ENCODE results near the gene PLPP3.
A peak's percentile ranks its signal among the peaks of the same experiment; 100 is the strongest.

The PLPP3 gene

GRCh38 chr1:56496158-56496557 is 83.2 kb downstream of the PLPP3 start:
- no peak for TF ChIP-seq CTCF (IDR thresholded peaks at IDR 0.05)
- Histone ChIP-seq H3K36me3 (ENCODE audit: control insufficient read depth, insufficient read depth, low read length) (no peaks in the 10 kb centered on the region), H3K27me3 (ENCODE audit: control insufficient read depth, insufficient read depth, low read length) (no peaks in the 10 kb centered on the region), H3K9ac (no peak overlapping the region), H3K9me3 (ENCODE audit: control insufficient read depth, low read length) (no peaks in the 10 kb centered on the region), H2AFZ (no peak overlapping the region), H3K79me2 (peaks cover 5% of the 10 kb centered on the region), H3K27ac (no peak overlapping the region), H3K4me3 (ENCODE audit: low read depth, low read length) (no peak overlapping the region), H3K4me1 (no peaks in the 10 kb centered on the region), H3K4me2 (ENCODE audit: low read length) (no peak overlapping the region)

DNA sequence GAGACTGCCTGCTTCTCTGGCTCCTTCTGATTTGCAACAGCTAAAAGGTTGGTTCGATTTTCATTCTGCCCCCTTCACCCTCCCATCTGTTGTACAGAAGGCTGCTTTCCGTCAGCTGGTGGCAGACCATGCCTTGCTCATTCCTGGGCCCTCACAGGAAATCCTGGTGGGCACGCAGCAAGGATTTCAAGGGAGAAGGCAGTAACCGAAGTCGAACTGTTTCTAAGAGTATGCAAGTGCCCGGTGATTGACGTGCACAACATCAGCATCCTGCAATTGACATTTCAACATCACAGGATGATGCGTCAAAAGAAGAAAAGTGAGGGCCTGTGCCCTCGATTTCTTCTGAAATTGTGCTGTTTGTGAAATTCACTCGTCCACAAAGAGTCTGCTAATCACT is 83.8 kb downstream of the PLPP3 start:
- no peak overlapping the region for H3K9ac ChIP-seq
- H3K27me3 ChIP-seq (ENCODE audit: control insufficient read depth, insufficient read depth, low read length), result no peaks in the 10 kb centered on the region

GRCh38 chr1:56494306-56494705 is 85.1 kb downstream of the PLPP3 start:
- no peaks in the 10 kb centered on the region for H3K4me1 ChIP-seq
- H3K27me3 ChIP-seq (ENCODE audit: control insufficient read depth, insufficient read depth, low read length), result no peaks in the 10 kb centered on the region
- peaks cover 3% of the 10 kb centered on the region for H3K79me2 ChIP-seq
- H3K4me3 ChIP-seq (ENCODE audit: low read depth, low read length), result no peak overlapping the region
- H3K4me2 ChIP-seq (ENCODE audit: low read length), result no peak overlapping the region
- no peak overlapping the region for H3K27ac ChIP-seq
- no peak for TF ChIP-seq CTCF (IDR thresholded peaks at IDR 0.05)
- H2AFZ ChIP-seq, result no peak overlapping the region
- no peak overlapping the region for H3K9ac ChIP-seq
- H3K9me3 ChIP-seq (ENCODE audit: control insufficient read depth, low read length), result no peaks in the 10 kb centered on the region
- H3K36me3 ChIP-seq (ENCODE audit: control insufficient read depth, insufficient read depth, low read length), result no peaks in the 10 kb centered on the region

More for the DNA sequence above, 83.8 kb downstream of the PLPP3 start:
- no peak for TF ChIP-seq CTCF (IDR thresholded peaks at IDR 0.05)
- no peak overlapping the region for H3K4me2 ChIP-seq (ENCODE audit: low read length)
- no peak overlapping the region for H3K4me3 ChIP-seq (ENCODE audit: low read depth, low read length)
- no peak overlapping the region for H2AFZ ChIP-seq
- peaks cover 5% of the 10 kb centered on the region for H3K79me2 ChIP-seq
- no peak overlapping the region for H3K27ac ChIP-seq
- no peaks in the 10 kb centered on the region for H3K4me1 ChIP-seq
- no peaks in the 10 kb centered on the region for H3K36me3 ChIP-seq (ENCODE audit: control insufficient read depth, insufficient read depth, low read length)
- no peaks in the 10 kb centered on the region for H3K9me3 ChIP-seq (ENCODE audit: control insufficient read depth, low read length)

DNA sequence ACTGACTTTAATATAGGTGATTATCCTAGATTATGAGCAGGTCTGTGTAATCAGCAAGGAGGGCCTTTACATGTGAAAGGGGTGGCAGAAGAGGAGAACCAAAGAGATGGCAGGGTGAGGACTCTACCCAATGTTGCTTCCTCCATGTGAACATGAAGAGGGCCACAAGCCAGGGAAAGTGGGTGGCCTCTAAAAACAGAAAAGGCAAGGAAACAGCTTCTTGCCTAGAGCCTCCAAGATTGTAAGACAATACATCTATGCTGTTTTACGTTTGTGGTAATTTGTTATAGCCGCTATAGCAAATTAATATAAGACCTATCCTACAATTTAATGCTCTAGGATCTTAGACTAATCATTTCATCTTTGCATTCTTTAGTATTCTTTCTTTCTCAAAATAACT is 85.5 kb downstream of the PLPP3 start:
- Histone ChIP-seq H2AFZ (no peak overlapping the region), H3K9ac (no peak overlapping the region), H3K4me1 (no peaks in the 10 kb centered on the region), H3K27ac (no peak overlapping the region), H3K4me2 (ENCODE audit: low read length) (no peak overlapping the region), H3K79me2 (no peaks in the 10 kb centered on the region), H3K27me3 (ENCODE audit: control insufficient read depth, insufficient read depth, low read length) (no peaks in the 10 kb centered on the region), H3K9me3 (ENCODE audit: control insufficient read depth, low read length) (no peaks in the 10 kb centered on the region), H3K4me3 (ENCODE audit: low read depth, low read length) (no peak overlapping the region), H3K36me3 (ENCODE audit: control insufficient read depth, insufficient read depth, low read length) (no peaks in the 10 kb centered on the region)
- TF ChIP-seq CTCF (IDR thresholded peaks at IDR 0.05), result no peak

- H3K27ac ChIP-seq, result no peak overlapping the region
- no peak overlapping the region for H3K4me3 ChIP-seq (ENCODE audit: low read depth, low read length)
- H3K27me3 ChIP-seq (ENCODE audit: control insufficient read depth, insufficient read depth, low read length), result no peaks in the 10 kb centered on the region
- no peak for TF ChIP-seq CTCF (IDR thresholded peaks at IDR 0.05)
- no peaks in the 10 kb centered on the region for H3K79me2 ChIP-seq
- H3K4me1 ChIP-seq, result no peaks in the 10 kb centered on the region
- H3K9ac ChIP-seq, result no peak overlapping the region
- H3K36me3 ChIP-seq (ENCODE audit: control insufficient read depth, insufficient read depth, low read length), result no peaks in the 10 kb centered on the region
- peak overlapping the region; percentile 27 for H3K4me2 ChIP-seq (ENCODE audit: low read length)
- no peaks in the 10 kb centered on the region for H3K9me3 ChIP-seq (ENCODE audit: control insufficient read depth, low read length)
- H2AFZ ChIP-seq, result no peak overlapping the region
These were observed 87.9 kb downstream of the PLPP3 start for GRCh38 chr1:56491441-56491840.
